ENCODE results near the gene LSG1. TPM values are rescaled to one million over a fixed set of nuclear protein-coding genes. Genes with fewer than 3 reads are reported as not detected.
"Not testable (repeated sequence)": the region's sequence is repeated elsewhere in the genome, so short reads cannot be mapped to it uniquely, and the experiment has no call there.

The LSG1 gene
- total RNA-seq, 1 donor: 41.2 TPM

GRCh38 chr3:194619741-194620140, 52.2 kb downstream of the LSG1 start:
- DNase-seq (ENCODE audit: low read depth in 2 of 3, low spot score in 2 of 3): no peak

- no peak for DNase-seq (ENCODE audit: low read depth in 2 of 3, low spot score in 2 of 3)
Observed at GRCh38 chr3:194618858-194619608, 53.0 kb downstream of the LSG1 start.

GRCh38 chr3:194617827-194618226, 54.2 kb downstream of the LSG1 start:
- DNase-seq (ENCODE audit: low read depth in 2 of 3, low spot score in 2 of 3): no peak

- no peak for DNase-seq (ENCODE audit: low read depth in 2 of 3, low spot score in 2 of 3)
Observed at GRCh38 chr3:194617143-194617671, 54.8 kb downstream of the LSG1 start.

DNA sequence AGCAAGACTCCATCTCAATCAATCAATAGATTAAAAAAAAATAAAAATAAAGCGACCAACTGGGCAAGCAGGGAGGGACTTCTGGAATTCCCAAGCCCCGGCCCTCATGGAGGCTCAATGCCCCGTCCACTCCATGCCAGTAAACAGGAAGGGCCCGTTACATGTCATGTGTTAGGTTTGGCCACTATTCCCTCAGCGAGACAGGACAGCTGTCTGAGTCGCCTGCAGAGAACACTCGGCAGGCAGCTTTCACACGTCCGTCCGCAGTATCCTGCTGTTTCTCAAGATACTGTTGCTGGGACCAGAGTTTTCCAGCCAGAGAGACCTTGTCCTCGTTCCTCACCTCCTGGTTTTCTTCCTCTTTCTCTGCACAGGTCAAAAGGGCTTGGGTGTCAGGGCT, 56.8 kb downstream of the LSG1 start:
- DNase-seq (ENCODE audit: low read depth in 2 of 3, low spot score in 2 of 3): no peak

DNA sequence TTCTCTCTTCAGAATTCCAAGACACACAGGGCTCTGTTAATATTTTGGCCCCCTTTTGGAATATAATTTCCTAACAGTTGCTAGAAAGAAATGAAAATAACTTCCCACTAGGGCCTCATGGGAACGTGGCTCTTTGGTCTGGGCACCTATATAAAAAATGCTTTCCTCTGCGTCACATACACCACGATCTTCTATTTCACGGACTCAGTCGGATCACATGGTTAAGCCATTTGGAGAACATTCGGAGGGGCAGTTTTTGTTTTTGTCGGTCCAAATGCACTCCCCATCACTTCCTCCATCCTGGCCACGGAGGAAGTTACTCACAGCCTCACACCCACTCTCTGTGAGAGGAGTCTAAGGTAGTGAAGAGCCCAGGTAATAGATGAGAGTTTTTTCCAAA, 59.8 kb downstream of the LSG1 start:
- peak in 1 of 3 donors; percentile 22 for DNase-seq (ENCODE audit: low read depth in 2 of 3, low spot score in 2 of 3)

GRCh38 chr3:194610689-194611088, 61.3 kb downstream of the LSG1 start:
- DNase-seq (ENCODE audit: low read depth in 2 of 3, low spot score in 2 of 3): no peak

DNA sequence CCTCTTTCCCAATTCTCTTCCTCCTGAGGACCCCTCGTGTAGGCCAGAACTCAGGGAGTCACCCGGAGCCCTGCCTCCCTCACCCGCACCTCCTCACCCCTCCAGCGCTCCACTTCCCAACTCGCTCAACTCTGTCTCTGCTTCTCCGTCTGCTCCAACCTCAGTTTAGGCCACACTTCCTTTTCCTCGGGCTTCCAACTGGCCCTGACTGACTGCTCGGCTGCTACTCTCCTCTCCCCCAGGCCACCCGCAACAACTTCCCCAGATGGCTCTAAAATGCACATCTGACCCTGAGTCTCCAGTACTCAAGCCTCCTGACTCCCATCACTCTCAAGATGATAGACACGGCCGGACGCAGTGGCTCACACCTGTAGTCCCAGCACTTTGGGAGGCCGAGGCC, 62.4 kb downstream of the LSG1 start:
- DNase-seq (ENCODE audit: low read depth in 2 of 3, low spot score in 2 of 3): no peak

DNA sequence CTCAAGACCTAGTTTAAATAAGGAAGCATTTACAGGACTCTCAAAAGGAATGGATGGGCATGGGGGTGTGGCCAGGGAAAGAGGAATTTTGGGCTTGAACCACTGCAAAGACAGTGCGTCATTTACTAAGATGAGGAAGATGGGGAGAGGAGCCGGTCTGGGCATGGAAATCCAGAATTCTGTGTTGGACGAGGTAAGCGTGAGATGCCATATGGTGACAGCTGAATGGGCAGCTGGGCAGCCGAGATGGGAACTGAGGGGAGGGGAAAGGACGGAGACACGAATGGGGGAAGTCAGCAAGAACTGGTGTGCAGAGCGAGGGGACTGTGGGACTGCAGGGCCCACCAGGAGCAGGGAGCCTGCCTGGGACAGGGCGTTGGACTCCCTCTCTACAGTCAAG, 63.0 kb downstream of the LSG1 start:
- DNase-seq (ENCODE audit: low read depth in 2 of 3, low spot score in 2 of 3): no peak

DNA sequence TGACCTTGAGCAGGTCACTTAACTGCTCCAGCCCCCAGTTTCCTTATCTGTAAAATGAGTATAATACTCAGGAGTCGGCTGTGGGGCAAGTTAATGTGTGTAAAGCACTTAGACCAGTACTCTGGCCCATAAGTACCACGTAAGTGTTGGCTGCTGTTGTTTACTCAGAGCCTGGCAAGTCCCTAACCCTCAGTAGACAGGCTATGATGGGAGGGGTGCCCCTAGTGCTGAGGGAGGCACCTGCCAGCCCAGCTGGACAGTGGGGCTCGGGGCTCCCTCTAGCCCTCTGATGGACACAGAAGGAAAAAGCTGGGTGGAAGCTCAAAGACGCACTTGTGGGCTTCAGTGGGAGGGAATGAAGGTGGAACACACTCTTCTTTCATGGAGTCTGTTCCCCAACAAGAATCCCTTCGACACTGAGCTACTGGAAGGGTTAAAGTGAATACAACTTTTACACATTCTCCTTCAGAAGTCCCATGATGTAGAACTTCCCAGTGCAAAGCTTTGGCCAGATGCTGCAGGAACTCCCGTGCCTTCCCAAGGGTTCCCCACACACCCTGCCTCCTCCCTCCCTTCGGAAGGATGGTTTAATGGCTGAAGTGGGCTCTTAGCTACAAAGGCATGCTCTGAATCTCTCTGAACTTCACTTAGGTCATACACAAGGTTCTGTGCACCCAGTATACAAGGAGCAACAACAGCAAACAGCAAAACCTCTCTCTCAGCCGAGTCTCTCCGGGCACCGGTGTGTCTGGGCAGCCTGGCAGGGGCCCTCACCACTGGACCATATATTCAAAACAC, 64.2 kb downstream of the LSG1 start:
- DNase-seq (ENCODE audit: low read depth in 2 of 3, low spot score in 2 of 3): no peak

DNA sequence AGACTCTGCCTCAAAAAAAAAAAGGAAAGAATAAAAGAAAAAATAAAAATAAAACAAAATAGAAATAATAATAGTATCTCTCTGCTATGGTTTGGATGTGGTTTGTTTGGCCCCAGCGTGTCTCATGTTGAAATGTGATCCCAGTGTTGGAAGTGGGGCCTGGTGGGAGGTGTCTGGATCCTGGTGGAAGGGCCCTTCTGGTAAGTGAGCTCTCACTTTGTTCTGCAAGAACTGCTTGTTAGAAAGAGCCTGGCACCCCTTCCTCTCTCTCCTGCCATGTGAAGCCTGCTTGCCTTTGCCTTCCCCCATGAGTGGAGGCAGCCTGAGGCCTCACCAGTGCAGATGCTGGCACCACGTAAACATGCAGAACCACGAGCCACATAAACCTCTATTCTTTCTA, 65.0 kb downstream of the LSG1 start:
- no peak for DNase-seq (ENCODE audit: low read depth in 2 of 3, low spot score in 2 of 3)

GRCh38 chr3:194606163-194606562, 65.8 kb downstream of the LSG1 start:
- DNase-seq (ENCODE audit: low read depth in 2 of 3, low spot score in 2 of 3): no peak

GRCh38 chr3:194605314-194605713, 66.7 kb downstream of the LSG1 start:
- not testable (repeated sequence) for DNase-seq (ENCODE audit: low read depth in 2 of 3, low spot score in 2 of 3)

DNA sequence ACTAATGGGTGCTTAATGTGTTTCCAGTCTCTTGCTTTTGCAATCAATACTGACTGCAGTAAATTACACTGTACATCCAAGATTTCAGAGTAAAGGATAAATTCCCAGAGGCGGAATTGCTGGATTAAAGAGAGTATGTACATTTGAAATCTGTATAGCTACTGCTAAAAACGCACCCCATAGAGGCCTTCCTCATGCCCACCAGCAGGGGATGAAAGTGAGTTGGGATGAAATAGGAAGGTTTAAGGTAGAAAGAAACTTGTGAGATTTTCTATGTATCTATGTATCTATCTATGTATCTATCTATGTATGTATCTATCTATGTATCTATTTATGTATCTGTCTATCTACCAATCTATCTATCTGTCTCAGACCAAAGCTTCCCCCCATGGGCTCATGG, 67.2 kb downstream of the LSG1 start:
- DNase-seq (ENCODE audit: low read depth in 2 of 3, low spot score in 2 of 3): peak in 1 of 3 donors; percentile 18

DNA sequence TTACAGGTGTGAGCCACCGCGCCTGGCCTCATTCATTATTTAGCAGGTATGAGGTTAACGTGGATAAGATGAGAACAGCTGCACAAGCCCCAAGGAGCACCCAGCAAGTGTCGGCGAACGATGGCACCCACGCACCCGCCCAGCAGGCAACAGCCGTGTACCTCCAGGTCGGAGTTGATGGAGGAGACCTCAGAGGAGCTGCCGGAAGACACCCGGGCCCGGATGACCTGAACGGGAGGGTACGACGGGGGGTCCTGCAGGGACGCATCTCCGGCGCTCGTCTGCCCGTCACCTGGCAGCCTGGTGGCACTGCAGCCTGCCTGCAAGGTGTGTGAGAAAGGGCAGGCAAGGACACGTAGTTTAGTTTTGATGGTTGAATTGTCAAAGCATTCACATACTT, 67.9 kb downstream of the LSG1 start:
- DNase-seq (ENCODE audit: low read depth in 2 of 3, low spot score in 2 of 3): no peak

- DNase-seq (ENCODE audit: low read depth in 2 of 3, low spot score in 2 of 3): no peak
Observed at GRCh38 chr3:194602669-194603171, 69.3 kb downstream of the LSG1 start.

GRCh38 chr3:194598771-194599557, 73.0 kb downstream of the LSG1 start:
- DNase-seq (ENCODE audit: low read depth in 2 of 3, low spot score in 2 of 3): no peak

DNA sequence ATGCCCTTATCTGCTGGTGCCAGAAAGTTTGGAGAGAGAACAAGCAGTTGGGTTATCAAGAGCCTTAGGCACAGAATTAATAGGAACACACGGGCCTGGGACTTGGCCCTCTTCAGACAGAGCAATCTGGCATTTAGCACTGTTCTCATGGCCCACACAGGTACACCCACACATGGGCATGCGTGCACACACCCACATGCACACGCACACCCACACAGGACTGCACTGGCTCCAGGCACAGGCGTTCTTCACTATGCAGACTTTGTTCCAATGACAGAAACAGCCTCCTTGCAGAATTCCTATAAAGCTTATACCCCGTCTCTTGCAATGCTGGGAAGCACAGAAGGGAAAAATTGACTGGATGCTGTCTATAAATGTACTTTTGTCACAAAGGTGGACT, 75.1 kb downstream of the LSG1 start:
- DNase-seq (ENCODE audit: low read depth in 2 of 3, low spot score in 2 of 3): no peak

GRCh38 chr3:194592798-194593752, 78.9 kb downstream of the LSG1 start:
- no peak for DNase-seq (ENCODE audit: low read depth in 2 of 3, low spot score in 2 of 3)
